ENCODE results near the gene ANGPTL7.
"Not testable (repeated sequence)": the region's sequence is repeated elsewhere in the genome, so short reads cannot be mapped to it uniquely, and the experiment has no call there.

Gene ANGPTL7

GRCh38 chr1:11168731-11169130, 20.4 kb upstream of the ANGPTL7 start:
- DNase-seq (ENCODE audit: extremely low read depth in 1 of 2, low read depth in 1 of 2) = no peak

- DNase-seq (ENCODE audit: extremely low read depth in 1 of 2, low read depth in 1 of 2) = no peak
Observed at GRCh38 chr1:11169202-11169601, 20.0 kb upstream of the ANGPTL7 start.

- DNase-seq (ENCODE audit: extremely low read depth in 1 of 2, low read depth in 1 of 2) = no peak
Observed at GRCh38 chr1:11170102-11170501, 19.1 kb upstream of the ANGPTL7 start.

GRCh38 chr1:11174261-11174942, 14.8 kb upstream of the ANGPTL7 start:
- DNase-seq (ENCODE audit: extremely low read depth in 1 of 2, low read depth in 1 of 2) = no peak

GRCh38 chr1:11175461-11175860, 13.7 kb upstream of the ANGPTL7 start:
- no peak for DNase-seq (ENCODE audit: extremely low read depth in 1 of 2, low read depth in 1 of 2)

GRCh38 chr1:11176081-11176706, 13.0 kb upstream of the ANGPTL7 start:
- DNase-seq (ENCODE audit: extremely low read depth in 1 of 2, low read depth in 1 of 2) = no peak

GRCh38 chr1:11178021-11179015, 10.8 kb upstream of the ANGPTL7 start:
- DNase-seq (ENCODE audit: extremely low read depth in 1 of 2, low read depth in 1 of 2) = no peak

- no peak for DNase-seq (ENCODE audit: extremely low read depth in 1 of 2, low read depth in 1 of 2)
Observed at GRCh38 chr1:11179125-11179524, 10.0 kb upstream of the ANGPTL7 start.

- DNase-seq (ENCODE audit: extremely low read depth in 1 of 2, low read depth in 1 of 2) = not testable (repeated sequence)
Observed at GRCh38 chr1:11179749-11180148, 9.4 kb upstream of the ANGPTL7 start.

- no peak for DNase-seq (ENCODE audit: extremely low read depth in 1 of 2, low read depth in 1 of 2)
Observed at GRCh38 chr1:11180342-11180744, 8.8 kb upstream of the ANGPTL7 start.

GRCh38 chr1:11182884-11183283, 6.3 kb upstream of the ANGPTL7 start:
- DNase-seq (ENCODE audit: extremely low read depth in 1 of 2, low read depth in 1 of 2) = no peak

GRCh38 chr1:11184973-11185372, 4.2 kb upstream of the ANGPTL7 start:
- no peak for DNase-seq (ENCODE audit: extremely low read depth in 1 of 2, low read depth in 1 of 2)

- no peak for DNase-seq (ENCODE audit: extremely low read depth in 1 of 2, low read depth in 1 of 2)
Observed at GRCh38 chr1:11187000-11187399, 2.2 kb upstream of the ANGPTL7 start.

- no peak for DNase-seq (ENCODE audit: extremely low read depth in 1 of 2, low read depth in 1 of 2)
Observed at GRCh38 chr1:11187494-11187893, 1.7 kb upstream of the ANGPTL7 start.

GRCh38 chr1:11187931-11188330, 1.2 kb upstream of the ANGPTL7 start:
- no peak for DNase-seq (ENCODE audit: extremely low read depth in 1 of 2, low read depth in 1 of 2)

GRCh38 chr1:11188381-11188780, 774 bp upstream of the ANGPTL7 start:
- no peak for DNase-seq (ENCODE audit: extremely low read depth in 1 of 2, low read depth in 1 of 2)

- DNase-seq (ENCODE audit: extremely low read depth in 1 of 2, low read depth in 1 of 2) = no peak
Observed at GRCh38 chr1:11193376-11193775, 4.2 kb downstream of the ANGPTL7 start.

GRCh38 chr1:11194407-11195176, 5.4 kb downstream of the ANGPTL7 start:
- DNase-seq (ENCODE audit: extremely low read depth in 1 of 2, low read depth in 1 of 2) = no peak

GRCh38 chr1:11196945-11197344, 7.8 kb downstream of the ANGPTL7 start:
- DNase-seq (ENCODE audit: extremely low read depth in 1 of 2, low read depth in 1 of 2) = no peak

- DNase-seq (ENCODE audit: extremely low read depth in 1 of 2, low read depth in 1 of 2) = no peak
Observed at GRCh38 chr1:11197359-11197758, 8.2 kb downstream of the ANGPTL7 start.

- no peak for DNase-seq (ENCODE audit: extremely low read depth in 1 of 2, low read depth in 1 of 2)
Observed at GRCh38 chr1:11198257-11198656, 9.1 kb downstream of the ANGPTL7 start.

Measured in activated CD8-positive, alpha-beta memory T cell treated with anti-CD3 and anti-CD28 coated beads for 1 hour (primary cell).